Measurements from ENCODE around the gene IPCEF1. TPM values are rescaled to one million over a fixed set of nuclear protein-coding genes. Genes with fewer than 3 reads are reported as not detected.
"Not testable (repeated sequence)": the region's sequence is repeated elsewhere in the genome, so short reads cannot be mapped to it uniquely, and the experiment has no call there.

Gene IPCEF1
- total RNA-seq, 3 donors from 2014 or later: 1.8 to 3.4 (median 2.3) TPM

DNA sequence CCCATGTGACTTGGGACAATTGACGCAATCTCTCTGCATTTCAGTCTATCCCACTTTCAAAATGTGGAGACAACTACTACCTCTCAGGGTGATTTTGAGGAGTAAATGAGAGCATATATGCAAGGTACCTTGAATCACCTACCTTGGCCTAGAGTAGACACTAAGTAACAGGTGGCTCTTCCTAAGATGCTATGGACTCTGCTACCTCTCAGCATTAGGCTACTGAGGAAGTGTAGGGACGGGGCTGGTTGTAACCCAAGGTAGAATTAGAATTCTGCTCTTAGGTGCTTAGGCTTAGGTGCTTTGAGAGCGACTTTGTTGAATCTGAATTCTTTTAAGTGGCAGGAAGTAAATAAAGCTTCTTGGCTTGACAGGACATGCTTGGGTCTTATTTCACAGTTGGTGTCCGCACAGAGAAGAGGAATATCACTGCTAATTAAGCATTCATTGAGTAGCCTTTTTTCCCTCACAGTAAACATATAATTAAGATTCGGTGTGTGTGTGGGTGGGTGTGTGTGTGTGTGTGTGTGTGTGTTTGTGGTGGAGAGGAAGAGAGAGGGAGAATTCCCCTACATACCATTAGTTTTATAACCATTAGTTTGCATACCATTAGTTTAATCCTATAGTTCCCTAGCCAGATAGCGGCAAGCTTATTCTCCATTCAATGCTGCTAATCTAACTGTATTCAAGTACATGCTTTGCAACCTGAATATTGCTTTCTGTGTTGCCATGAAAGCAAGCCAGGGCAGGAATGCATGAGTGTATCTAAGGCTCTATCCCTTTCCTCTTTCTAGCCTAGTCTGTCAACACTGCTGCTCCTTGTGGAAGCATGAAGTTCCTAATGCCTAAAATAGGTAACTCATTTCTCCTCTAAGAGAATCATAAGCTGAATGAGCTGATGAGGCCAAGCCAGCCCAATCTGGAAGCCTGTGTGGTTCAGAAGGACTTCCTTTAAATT, 112.5 kb downstream of the IPCEF1 start:
- intact Hi-C loops (cut with DNase I, micrococcal nuclease): no loop called here
- peaks cover 4% of the 10 kb centered on the region for H3K4me1 ChIP-seq (ENCODE audit: low read depth)
- H3K9me3 ChIP-seq: no peaks in the 10 kb centered on the region
- no peaks in the 10 kb centered on the region for H3K36me3 ChIP-seq (ENCODE audit: low read depth)
- ATAC-seq (no peak), DNase-seq (no peak)
- TF ChIP-seq, protein P1, sequence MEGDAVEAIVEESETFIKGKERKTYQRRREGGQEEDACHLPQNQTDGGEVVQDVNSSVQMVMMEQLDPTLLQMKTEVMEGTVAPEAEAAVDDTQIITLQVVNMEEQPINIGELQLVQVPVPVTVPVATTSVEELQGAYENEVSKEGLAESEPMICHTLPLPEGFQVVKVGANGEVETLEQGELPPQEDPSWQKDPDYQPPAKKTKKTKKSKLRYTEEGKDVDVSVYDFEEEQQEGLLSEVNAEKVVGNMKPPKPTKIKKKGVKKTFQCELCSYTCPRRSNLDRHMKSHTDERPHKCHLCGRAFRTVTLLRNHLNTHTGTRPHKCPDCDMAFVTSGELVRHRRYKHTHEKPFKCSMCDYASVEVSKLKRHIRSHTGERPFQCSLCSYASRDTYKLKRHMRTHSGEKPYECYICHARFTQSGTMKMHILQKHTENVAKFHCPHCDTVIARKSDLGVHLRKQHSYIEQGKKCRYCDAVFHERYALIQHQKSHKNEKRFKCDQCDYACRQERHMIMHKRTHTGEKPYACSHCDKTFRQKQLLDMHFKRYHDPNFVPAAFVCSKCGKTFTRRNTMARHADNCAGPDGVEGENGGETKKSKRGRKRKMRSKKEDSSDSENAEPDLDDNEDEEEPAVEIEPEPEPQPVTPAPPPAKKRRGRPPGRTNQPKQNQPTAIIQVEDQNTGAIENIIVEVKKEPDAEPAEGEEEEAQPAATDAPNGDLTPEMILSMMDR (IDR thresholded peaks at IDR 0.05): no peak
- H3K4me3 ChIP-seq: no peak overlapping the region

DNA sequence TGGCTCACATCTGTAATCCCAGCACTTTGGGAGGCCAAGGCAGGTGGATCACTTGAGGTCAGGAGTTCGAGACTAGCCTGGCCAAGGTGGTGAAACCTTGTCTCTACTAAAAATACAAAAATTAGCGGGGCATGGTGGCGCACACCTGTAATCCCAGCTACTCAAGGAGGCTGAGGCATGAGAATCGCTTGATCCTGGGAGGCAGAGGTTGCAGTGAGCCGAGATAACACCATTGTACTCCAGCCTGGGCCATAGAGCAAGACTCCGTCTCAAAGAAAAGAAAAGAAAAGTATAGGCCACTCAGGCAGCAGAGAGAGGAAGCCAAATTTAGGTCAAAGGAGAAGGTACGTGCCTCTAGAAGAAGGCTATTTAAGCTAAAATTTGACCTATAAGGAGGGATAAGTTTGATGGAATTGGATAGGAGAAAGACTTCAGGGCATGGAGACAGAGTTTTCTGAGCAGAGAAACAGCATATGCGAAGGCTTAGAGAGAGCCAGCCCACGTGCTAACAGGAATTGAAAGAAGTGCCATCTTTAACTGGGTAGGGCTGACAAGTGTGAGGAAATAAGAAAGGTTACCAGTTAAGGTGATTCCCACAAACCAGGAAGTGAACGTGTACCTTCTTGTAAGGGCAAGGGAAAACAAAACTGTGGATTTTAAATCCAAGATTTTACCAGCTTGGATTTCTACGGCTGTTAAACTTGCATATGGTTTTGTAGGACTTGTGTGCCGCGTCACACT, 113.8 kb downstream of the IPCEF1 start:
- intact Hi-C loops (cut with DNase I, micrococcal nuclease): no loop called here
- no peak for ATAC-seq
- Histone ChIP-seq H3K4me1 (ENCODE audit: low read depth) (no peaks in the 10 kb centered on the region), H3K36me3 (ENCODE audit: low read depth) (no peaks in the 10 kb centered on the region), H3K9me3 (no peaks in the 10 kb centered on the region), H3K4me3 (no peak overlapping the region)
- DNase-seq: no peak
- TF ChIP-seq, protein P1 (IDR thresholded peaks at IDR 0.05): no peak

DNA sequence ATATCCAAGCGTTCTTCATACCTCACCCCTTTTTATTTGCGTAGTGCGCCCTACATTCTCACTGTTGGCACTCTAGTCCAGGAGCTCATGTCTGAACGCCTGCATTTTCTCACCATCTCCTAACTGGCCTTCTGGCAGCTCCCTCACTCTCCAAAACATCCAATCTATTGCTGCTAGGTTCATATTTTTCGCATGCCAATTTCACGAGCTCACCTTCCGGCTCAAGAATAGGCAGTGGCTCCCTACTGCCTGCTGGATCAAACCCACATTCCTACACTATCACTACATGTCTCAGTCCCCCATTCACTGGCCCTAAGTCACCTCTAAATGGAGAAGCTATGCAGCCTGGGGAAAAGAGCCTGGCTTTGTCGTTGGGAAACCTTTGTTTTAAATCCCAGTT, 115.0 kb downstream of the IPCEF1 start:
- TF ChIP-seq, protein P1 (IDR thresholded peaks at IDR 0.05): no peak
- Histone ChIP-seq H3K9me3 (no peaks in the 10 kb centered on the region), H3K4me1 (ENCODE audit: low read depth) (no peaks in the 10 kb centered on the region), H3K4me3 (no peak overlapping the region), H3K36me3 (ENCODE audit: low read depth) (no peaks in the 10 kb centered on the region)
- intact Hi-C loops (cut with DNase I, micrococcal nuclease): no loop called here
- DNase-seq (no peak), ATAC-seq (no peak)

DNA sequence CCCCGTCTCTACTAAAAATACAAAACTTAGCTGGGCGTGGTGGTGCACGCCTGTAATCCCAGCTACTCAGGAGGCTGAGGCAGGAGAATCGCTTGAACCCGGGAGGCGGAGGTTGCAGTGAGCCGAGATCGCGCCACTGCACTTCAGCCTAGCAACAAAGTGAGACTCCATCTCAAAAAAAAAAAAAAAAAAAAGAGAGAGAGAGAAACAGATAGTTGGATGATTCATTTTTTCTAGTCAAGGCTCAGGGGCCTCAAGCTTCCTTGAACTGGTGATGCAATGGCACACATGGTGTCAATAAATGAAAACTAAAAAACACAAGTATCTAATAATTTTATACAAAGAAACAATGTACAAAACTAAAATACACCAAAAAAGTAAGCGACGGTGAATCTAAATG, 115.5 kb downstream of the IPCEF1 start:
- ATAC-seq; H3K4me1 ChIP-seq (ENCODE audit: low read depth); H3K36me3 ChIP-seq (ENCODE audit: low read depth); H3K9me3 ChIP-seq; intact Hi-C loops (cut with DNase I, micrococcal nuclease); H3K4me3 ChIP-seq; DNase-seq: not testable (repeated sequence)

DNA sequence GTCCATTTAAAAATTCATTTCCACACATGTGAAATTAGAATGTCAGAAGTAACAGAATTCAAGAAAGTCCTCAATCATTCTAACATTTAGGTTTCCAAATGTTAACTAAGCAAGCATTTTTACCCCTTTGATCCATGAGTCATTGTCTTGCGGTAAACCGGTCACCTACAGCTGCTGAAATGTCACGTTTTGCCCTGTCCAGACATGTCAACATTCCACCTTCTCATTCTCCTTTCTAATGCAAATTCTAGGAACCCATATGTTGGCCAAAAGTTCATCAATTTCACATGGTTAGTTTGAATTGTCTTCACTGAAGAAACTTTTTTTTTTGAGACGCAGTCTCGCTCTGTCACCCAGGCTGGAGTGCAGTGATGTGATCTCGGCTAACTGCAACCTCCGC, 117.2 kb downstream of the IPCEF1 start:
- intact Hi-C loops (cut with DNase I, micrococcal nuclease): no loop called here
- ATAC-seq: no peak
- TF ChIP-seq, protein P1 (IDR thresholded peaks at IDR 0.05): no peak
- no peak overlapping the region for H3K4me3 ChIP-seq
- H3K36me3 ChIP-seq (ENCODE audit: low read depth): no peaks in the 10 kb centered on the region
- no peaks in the 10 kb centered on the region for H3K9me3 ChIP-seq
- no peak for DNase-seq
- no peaks in the 10 kb centered on the region for H3K4me1 ChIP-seq (ENCODE audit: low read depth)

DNA sequence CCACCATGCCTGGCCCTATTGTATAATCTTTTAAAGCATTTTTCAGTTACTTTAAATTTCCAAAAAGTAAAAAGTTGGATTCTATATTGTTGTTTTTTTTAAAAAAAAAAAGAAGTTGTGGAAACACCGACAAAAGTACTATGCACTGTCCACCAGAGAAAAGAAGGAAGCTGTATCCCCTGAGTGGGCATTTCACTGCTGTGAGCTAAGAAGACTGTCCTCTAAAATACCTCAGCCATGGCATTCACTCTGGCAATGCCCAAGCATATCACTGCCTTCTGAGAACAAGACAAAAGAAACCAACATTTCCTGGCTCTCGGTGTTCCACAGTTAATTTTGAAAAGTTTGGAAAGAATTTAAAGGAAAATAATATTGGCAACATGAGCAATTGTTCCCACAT, 117.8 kb downstream of the IPCEF1 start:
- DNase-seq: no peak
- Histone ChIP-seq H3K9me3 (no peaks in the 10 kb centered on the region), H3K36me3 (ENCODE audit: low read depth) (no peaks in the 10 kb centered on the region), H3K4me1 (ENCODE audit: low read depth) (no peaks in the 10 kb centered on the region), H3K4me3 (no peak overlapping the region)
- intact Hi-C loops (cut with DNase I, micrococcal nuclease): no loop called here
- TF ChIP-seq, protein P1 (IDR thresholded peaks at IDR 0.05): no peak
- no peak for ATAC-seq
